Fibroblast of skin of right quadriceps (primary cell): Measurements from ENCODE around the gene PRSS57.
A peak's percentile ranks its signal among the peaks of the same experiment; 100 is the strongest.
"Not testable (repeated sequence)": the region's sequence is repeated elsewhere in the genome, so short reads cannot be mapped to it uniquely, and the experiment has no call there.

Source experiments
- DNase-seq: peaks from one replicate; pipeline ENCODE4 v3.0.0-alpha.2; 2013

Gene PRSS57

GRCh38 chr19:688992-689391 lies 6.3 kb downstream of the PRSS57 start:
- DNase-seq = no peak

- DNase-seq = no peak
Observed at GRCh38 chr19:688214-688613, 7.0 kb downstream of the PRSS57 start.

GRCh38 chr19:687569-688166 lies 7.6 kb downstream of the PRSS57 start:
- DNase-seq = no peak

- no peak for DNase-seq
Observed at GRCh38 chr19:686589-687297, 8.5 kb downstream of the PRSS57 start.

GRCh38 chr19:685454-685931 lies 9.8 kb downstream of the PRSS57 start:
- DNase-seq = no peak

- no peak for DNase-seq
Observed at GRCh38 chr19:682678-683320, 12.5 kb downstream of the PRSS57 start.

- no peak for DNase-seq
Observed at GRCh38 chr19:681029-682019, 13.9 kb downstream of the PRSS57 start.

GRCh38 chr19:680287-681028 lies 14.8 kb downstream of the PRSS57 start:
- peak; percentile 98 for DNase-seq

GRCh38 chr19:679418-680286 lies 15.6 kb downstream of the PRSS57 start:
- peak; percentile 68 for DNase-seq

- no peak for DNase-seq
Observed at GRCh38 chr19:678791-679388, 16.4 kb downstream of the PRSS57 start.

- DNase-seq = no peak
Observed at GRCh38 chr19:677601-678436, 17.4 kb downstream of the PRSS57 start.

GRCh38 chr19:677201-677600 lies 18.1 kb downstream of the PRSS57 start:
- peak; percentile 87 for DNase-seq

GRCh38 chr19:676339-677105 lies 18.7 kb downstream of the PRSS57 start, which contains the start of gene FSTL3:
Gene FSTL3 (plus strand): TSS chr19:676392. CDS start chr19:676424, 32 bp downstream.
- DNase-seq = no peak

GRCh38 chr19:676007-676338 lies 19.3 kb downstream of the PRSS57 start:
- no peak for DNase-seq

- DNase-seq = no peak
Observed at GRCh38 chr19:674282-675151, 20.7 kb downstream of the PRSS57 start.

GRCh38 chr19:670609-671075 lies 24.6 kb downstream of the PRSS57 start:
- DNase-seq = no peak

GRCh38 chr19:668675-669434 lies 26.4 kb downstream of the PRSS57 start:
- DNase-seq = not testable (repeated sequence)
